ENCODE measurements around the gene ATP8B4.

DNA sequence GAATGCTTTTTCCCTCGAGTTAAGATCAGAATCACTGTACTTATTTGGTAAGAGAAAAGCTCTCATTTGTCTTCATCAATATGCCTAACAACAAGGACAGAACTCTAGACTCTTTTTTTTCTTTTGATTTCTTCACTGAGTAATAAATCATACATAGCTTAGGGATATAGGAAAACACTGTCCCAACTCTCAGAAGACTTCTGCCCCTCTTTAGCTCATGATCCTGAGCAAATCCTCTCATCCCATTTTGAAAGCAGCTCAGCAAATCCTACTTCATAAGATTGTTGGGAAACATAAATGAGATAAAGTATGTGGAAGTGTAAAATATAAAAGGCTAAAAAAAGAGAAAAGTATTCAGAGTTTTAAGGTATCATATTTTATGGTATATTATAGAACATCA, 141.7 kb downstream of the ATP8B4 start:
- TF ChIP-seq, protein P1, sequence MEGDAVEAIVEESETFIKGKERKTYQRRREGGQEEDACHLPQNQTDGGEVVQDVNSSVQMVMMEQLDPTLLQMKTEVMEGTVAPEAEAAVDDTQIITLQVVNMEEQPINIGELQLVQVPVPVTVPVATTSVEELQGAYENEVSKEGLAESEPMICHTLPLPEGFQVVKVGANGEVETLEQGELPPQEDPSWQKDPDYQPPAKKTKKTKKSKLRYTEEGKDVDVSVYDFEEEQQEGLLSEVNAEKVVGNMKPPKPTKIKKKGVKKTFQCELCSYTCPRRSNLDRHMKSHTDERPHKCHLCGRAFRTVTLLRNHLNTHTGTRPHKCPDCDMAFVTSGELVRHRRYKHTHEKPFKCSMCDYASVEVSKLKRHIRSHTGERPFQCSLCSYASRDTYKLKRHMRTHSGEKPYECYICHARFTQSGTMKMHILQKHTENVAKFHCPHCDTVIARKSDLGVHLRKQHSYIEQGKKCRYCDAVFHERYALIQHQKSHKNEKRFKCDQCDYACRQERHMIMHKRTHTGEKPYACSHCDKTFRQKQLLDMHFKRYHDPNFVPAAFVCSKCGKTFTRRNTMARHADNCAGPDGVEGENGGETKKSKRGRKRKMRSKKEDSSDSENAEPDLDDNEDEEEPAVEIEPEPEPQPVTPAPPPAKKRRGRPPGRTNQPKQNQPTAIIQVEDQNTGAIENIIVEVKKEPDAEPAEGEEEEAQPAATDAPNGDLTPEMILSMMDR (conservative IDR thresholded peaks at IDR 0.05 in 1 of 2, IDR thresholded peaks at IDR 0.05 in 1 of 2; ENCODE audit: low read depth in 1 of 2, low read length in 2 of 2) = no peak
- TF ChIP-seq EZH2 (IDR thresholded peaks at IDR 0.05; ENCODE audit: low read length, missing control alignments) = no peak
